Activated T-cell treated with anti-CD3 and anti-CD28 coated beads, Interleukin-2, amount 50 U/mL, for 4 hours (primary cell): ENCODE measurements around the gene CHMP2A. TPM values are rescaled to one million over a fixed set of nuclear protein-coding genes. Genes with fewer than 3 reads are reported as not detected.
A peak's percentile ranks its signal among the peaks of the same experiment; 100 is the strongest.
"Not testable (repeated sequence)": the region's sequence is repeated elsewhere in the genome, so short reads cannot be mapped to it uniquely, and the experiment has no call there.

ENCODE experiments used
- ATAC-seq, 2 donors: fragments of 200-7000 bp; cut with Tn5 transposase; one replicate each; pipeline ENCODE4 v1.10.0; 2021
- DNase-seq: peaks from one replicate; pipeline ENCODE4 v3.0.0-alpha.2; 2020
- H3K27me3 Mint-ChIP-seq: one replicate; pipeline ENCODE4 v1.8.0; 2021; ENCODE audit warnings: low read depth, mixed read lengths
- H3K36me3 Mint-ChIP-seq: one replicate; pipeline ENCODE4 v1.8.0; 2022; ENCODE audit warnings: mixed read lengths; ENCODE audit not compliant: insufficient read depth
- H3K4me1 Mint-ChIP-seq: one replicate; pipeline ENCODE4 v1.8.0; 2021; ENCODE audit warnings: low read depth, mixed read lengths
- H3K4me3 Mint-ChIP-seq: one replicate; pipeline ENCODE4 v1.8.0; 2021; ENCODE audit warnings: mild to moderate bottlenecking, moderate library complexity, mixed read lengths
- H3K9me3 Mint-ChIP-seq: one replicate; pipeline ENCODE4 v1.8.0; 2021; ENCODE audit warnings: mixed read lengths
- total RNA-seq, 3 donors: library from RNA; stranded (reverse); gene quantifications; one replicate each; pipeline ENCODE4 v1.2.1, GENCODE V29; 2021

The CHMP2A gene
- total RNA-seq, 3 donors from 2014 or later = 117 to 128 (median 119) TPM

- not testable (repeated sequence) for ATAC-seq, DNase-seq, H3K9me3 Mint-ChIP-seq, H3K27me3 Mint-ChIP-seq
- Mint-ChIP-seq H3K4me3 (peak overlapping the region; percentile 48), H3K36me3 (peaks cover 24% of the 10 kb centered on the region), H3K4me1 (peaks cover 28% of the 10 kb centered on the region)
These were observed 12.1 kb downstream of the CHMP2A start for GRCh38 chr19:58542641-58543372.

- not testable (repeated sequence) for H3K36me3 Mint-ChIP-seq, H3K4me3 Mint-ChIP-seq, ATAC-seq, DNase-seq, H3K9me3 Mint-ChIP-seq, H3K27me3 Mint-ChIP-seq
- H3K4me1 Mint-ChIP-seq = peaks cover 10% of the 10 kb centered on the region
These were observed 15.7 kb downstream of the CHMP2A start for GRCh38 chr19:58539169-58539559.

GRCh38 chr19:58538257-58539168, 16.4 kb downstream of the CHMP2A start:
- H3K4me3 Mint-ChIP-seq = peak overlapping the region; percentile 64
- no peaks in the 10 kb centered on the region for H3K9me3 Mint-ChIP-seq
- DNase-seq = no peak
- H3K36me3 Mint-ChIP-seq = no peaks in the 10 kb centered on the region
- peaks cover 6% of the 10 kb centered on the region for H3K27me3 Mint-ChIP-seq
- peaks cover 5% of the 10 kb centered on the region for H3K4me1 Mint-ChIP-seq
- ATAC-seq = peak; percentile 86 to 91

GRCh38 chr19:58536852-58537798, 17.8 kb downstream of the CHMP2A start:
- Mint-ChIP-seq H3K36me3 (no peaks in the 10 kb centered on the region), H3K4me1 (peaks cover 4% of the 10 kb centered on the region), H3K9me3 (no peaks in the 10 kb centered on the region), H3K27me3 (peaks cover 8% of the 10 kb centered on the region), H3K4me3 (peak overlapping the region; percentile 26)
- DNase-seq = no peak
- ATAC-seq = no peak

GRCh38 chr19:58535857-58536256, 19.0 kb downstream of the CHMP2A start:
- no peaks in the 10 kb centered on the region for H3K9me3 Mint-ChIP-seq
- H3K27me3 Mint-ChIP-seq = peaks cover 8% of the 10 kb centered on the region
- DNase-seq (no peak), ATAC-seq (no peak)
- H3K4me1 Mint-ChIP-seq = peaks cover 7% of the 10 kb centered on the region
- H3K36me3 Mint-ChIP-seq = no peaks in the 10 kb centered on the region
- no peak overlapping the region for H3K4me3 Mint-ChIP-seq

- Mint-ChIP-seq H3K36me3 (no peaks in the 10 kb centered on the region), H3K4me3 (no peak overlapping the region), H3K9me3 (no peaks in the 10 kb centered on the region), H3K4me1 (peaks cover 2% of the 10 kb centered on the region), H3K27me3 (peaks cover 2% of the 10 kb centered on the region)
- ATAC-seq (no peak), DNase-seq (no peak)
These were observed 23.7 kb downstream of the CHMP2A start for GRCh38 chr19:58531034-58531840.

- H3K4me3 Mint-ChIP-seq = no peak overlapping the region
- H3K27me3 Mint-ChIP-seq = peaks cover 2% of the 10 kb centered on the region
- peaks cover 2% of the 10 kb centered on the region for H3K4me1 Mint-ChIP-seq
- DNase-seq (no peak), ATAC-seq (no peak)
- no peaks in the 10 kb centered on the region for H3K9me3 Mint-ChIP-seq
- H3K36me3 Mint-ChIP-seq = no peaks in the 10 kb centered on the region
These were observed 25.5 kb downstream of the CHMP2A start for GRCh38 chr19:58529405-58529804.

- Mint-ChIP-seq H3K36me3 (peaks cover 1% of the 10 kb centered on the region), H3K9me3 (no peaks in the 10 kb centered on the region), H3K27me3 (no peaks in the 10 kb centered on the region), H3K4me1 (peaks cover 23% of the 10 kb centered on the region), H3K4me3 (no peak overlapping the region)
- DNase-seq = no peak
- no peak for ATAC-seq
These were observed 32.2 kb downstream of the CHMP2A start for GRCh38 chr19:58522709-58523108.

- no peak for DNase-seq
- Mint-ChIP-seq H3K36me3 (peaks cover 1% of the 10 kb centered on the region), H3K9me3 (no peaks in the 10 kb centered on the region), H3K4me3 (peak overlapping the region; percentile 37), H3K27me3 (no peaks in the 10 kb centered on the region), H3K4me1 (peaks cover 25% of the 10 kb centered on the region)
- ATAC-seq = no peak
These were observed 33.3 kb downstream of the CHMP2A start for GRCh38 chr19:58521651-58522050.

GRCh38 chr19:58520257-58520599, 34.7 kb downstream of the CHMP2A start:
- Mint-ChIP-seq H3K36me3 (peaks cover 9% of the 10 kb centered on the region), H3K4me3 (peak overlapping the region; percentile 97), H3K9me3 (no peaks in the 10 kb centered on the region), H3K27me3 (no peaks in the 10 kb centered on the region), H3K4me1 (peaks cover 34% of the 10 kb centered on the region)
- DNase-seq (no peak), ATAC-seq (no peak)

- Mint-ChIP-seq H3K4me3 (peak within 1 kb of the TSS; percentile 97), H3K9me3 (no peaks in the 10 kb centered on the region), H3K36me3 (peaks cover 10% of the 10 kb centered on the region), H3K27me3 (no peaks in the 10 kb centered on the region), H3K4me1 (peaks cover 37% of the 10 kb centered on the region)
- DNase-seq (peak; percentile 84), ATAC-seq (peak; percentile 87 to 88)
These were observed 35.3 kb downstream of the CHMP2A start, which contains the start of gene ZBTB45 for GRCh38 chr19:58519355-58520256. Gene ZBTB45 (minus strand): TSS chr19:58519810. CDS start chr19:58517673, 2,137 bp downstream.

- Mint-ChIP-seq H3K4me1 (peaks cover 39% of the 10 kb centered on the region), H3K9me3 (no peaks in the 10 kb centered on the region), H3K36me3 (peaks cover 10% of the 10 kb centered on the region), H3K4me3 (peak overlapping the region; percentile 97), H3K27me3 (no peaks in the 10 kb centered on the region)
- ATAC-seq = peak; percentile 5 to 11
- peak; percentile 41 for DNase-seq
These were observed 35.9 kb downstream of the CHMP2A start for GRCh38 chr19:58519087-58519354.
